Measurements from ENCODE around the gene GNAS. TPM values are rescaled to one million over a fixed set of nuclear protein-coding genes. Genes with fewer than 3 reads are reported as not detected.

The GNAS gene
- total RNA-seq, 2 donors from 2014 or later = 1,246 to 1,267 TPM

- peaks cover 46% of the 10 kb centered on the region for H3K27me3 ChIP-seq (ENCODE audit: control insufficient read depth, insufficient read depth, low read length, poor library complexity, severe bottlenecking)
Measured at GRCh38 chr20:58850693-58851174, 1.8 kb upstream of the GNAS start, which contains the start of gene GNAS-AS1. Gene GNAS-AS1, minus strand, starts transcription at chr20:58850902.

GRCh38 chr20:58851221-58851968, 1.1 kb upstream of the GNAS start:
- Histone ChIP-seq H3K9ac (ENCODE audit: extremely low read depth, low read length, poor library complexity, severe bottlenecking) (no peak overlapping the region), H3K27me3 (ENCODE audit: control insufficient read depth, insufficient read depth, low read length, poor library complexity, severe bottlenecking) (peaks cover 53% of the 10 kb centered on the region), H3K36me3 (ENCODE audit: control insufficient read depth, insufficient read depth, low read length) (peaks cover 19% of the 10 kb centered on the region), H3K27ac (ENCODE audit: low read depth, low read length) (no peak overlapping the region), H3K4me3 (ENCODE audit: low read length) (peak overlapping the region; percentile 93), H3K4me1 (ENCODE audit: control insufficient read depth, insufficient read depth, low read length) (no peaks in the 10 kb centered on the region), H3K9me3 (ENCODE audit: control insufficient read depth, low read length) (no peaks in the 10 kb centered on the region)
- peak; percentile 15 for TF ChIP-seq CTCF (conservative IDR thresholded peaks at IDR 0.05)
- peak; percentile 78 for DNase-seq
- Mint-ChIP-seq H3K4me1 (peaks cover 17% of the 10 kb centered on the region), H3K27ac (no peak overlapping the region), H3K36me3 (ENCODE audit: low read depth) (peaks cover 10% of the 10 kb centered on the region), H3K4me3 (peak overlapping the region; percentile 87), H3K9me3 (peaks cover 3% of the 10 kb centered on the region), H3K27me3 (ENCODE audit: insufficient read depth) (peaks cover 68% of the 10 kb centered on the region)
- WGBS, 2 experiments (ENCODE audit: insufficient coverage in 1 of 2, insufficient read length in 1 of 2) = 52 to 80% methylated on average over 17 to 41 of the region's 41 CpGs

More at GRCh38 chr20:58850693-58851174, 1.8 kb upstream of the GNAS start, which contains the start of gene GNAS-AS1:
- H3K4me1 ChIP-seq (ENCODE audit: control insufficient read depth, insufficient read depth, low read length) = no peaks in the 10 kb centered on the region
- peaks cover 19% of the 10 kb centered on the region for H3K36me3 ChIP-seq (ENCODE audit: control insufficient read depth, insufficient read depth, low read length)
- no peaks in the 10 kb centered on the region for H3K9me3 ChIP-seq (ENCODE audit: control insufficient read depth, low read length)
- 46 to 53% methylated on average over 18 to 25 of the region's 25 CpGs for WGBS, 2 experiments (ENCODE audit: insufficient coverage in 1 of 2, insufficient read length in 1 of 2)
- H3K27ac Mint-ChIP-seq = peak within 1 kb of the TSS; percentile 86
- peaks cover 23% of the 10 kb centered on the region for H3K4me1 Mint-ChIP-seq
- peak; percentile 97 for DNase-seq
- peak within 1 kb of the TSS; percentile 69 for H3K9ac ChIP-seq (ENCODE audit: extremely low read depth, low read length, poor library complexity, severe bottlenecking)
- H3K4me3 ChIP-seq (ENCODE audit: low read length) = peak within 1 kb of the TSS; percentile 93
- peaks cover 10% of the 10 kb centered on the region for H3K36me3 Mint-ChIP-seq (ENCODE audit: low read depth)
- peaks cover 62% of the 10 kb centered on the region for H3K27me3 Mint-ChIP-seq (ENCODE audit: insufficient read depth)
- TF ChIP-seq CTCF (conservative IDR thresholded peaks at IDR 0.05) = peak; percentile 24
- no peak within 1 kb of the TSS for H3K27ac ChIP-seq (ENCODE audit: low read depth, low read length)
- peaks cover 3% of the 10 kb centered on the region for H3K9me3 Mint-ChIP-seq
- H3K4me3 Mint-ChIP-seq = peak within 1 kb of the TSS; percentile 87

- H3K9me3 Mint-ChIP-seq = peaks cover 3% of the 10 kb centered on the region
- H3K36me3 Mint-ChIP-seq (ENCODE audit: low read depth) = peaks cover 10% of the 10 kb centered on the region
- no peaks in the 10 kb centered on the region for H3K9me3 ChIP-seq (ENCODE audit: control insufficient read depth, low read length)
- H3K36me3 ChIP-seq (ENCODE audit: control insufficient read depth, insufficient read depth, low read length) = peaks cover 16% of the 10 kb centered on the region
- H3K4me1 Mint-ChIP-seq = peaks cover 14% of the 10 kb centered on the region
- peak; percentile 55 for DNase-seq
- H3K4me3 Mint-ChIP-seq = peak overlapping the region; percentile 87
- H3K27me3 Mint-ChIP-seq (ENCODE audit: insufficient read depth) = peaks cover 72% of the 10 kb centered on the region
- TF ChIP-seq CTCF (conservative IDR thresholded peaks at IDR 0.05) = no peak
- peak overlapping the region; percentile 93 for H3K4me3 ChIP-seq (ENCODE audit: low read length)
- no peak overlapping the region for H3K9ac ChIP-seq (ENCODE audit: extremely low read depth, low read length, poor library complexity, severe bottlenecking)
- no peak overlapping the region for H3K27ac Mint-ChIP-seq
- no peaks in the 10 kb centered on the region for H3K4me1 ChIP-seq (ENCODE audit: control insufficient read depth, insufficient read depth, low read length)
- H3K27ac ChIP-seq (ENCODE audit: low read depth, low read length) = no peak overlapping the region
- H3K27me3 ChIP-seq (ENCODE audit: control insufficient read depth, insufficient read depth, low read length, poor library complexity, severe bottlenecking) = peaks cover 59% of the 10 kb centered on the region
- WGBS, 2 experiments (ENCODE audit: insufficient coverage in 1 of 2, insufficient read length in 1 of 2) = 45 to 51% methylated on average over 8 to 20 of the region's 23 CpGs
Measured at GRCh38 chr20:58851969-58852458, 502 bp upstream of the GNAS start.
